ENCODE results near the gene SFXN5.

SFXN5 gene

GRCh38 chr2:72924353-72925240 is 146.9 kb downstream of the SFXN5 start:
- no peak for TF ChIP-seq CTCF (IDR thresholded peaks at IDR 0.05)

- no peak for TF ChIP-seq CTCF (IDR thresholded peaks at IDR 0.05)
These were observed 147.6 kb downstream of the SFXN5 start for GRCh38 chr2:72923833-72924352.

DNA sequence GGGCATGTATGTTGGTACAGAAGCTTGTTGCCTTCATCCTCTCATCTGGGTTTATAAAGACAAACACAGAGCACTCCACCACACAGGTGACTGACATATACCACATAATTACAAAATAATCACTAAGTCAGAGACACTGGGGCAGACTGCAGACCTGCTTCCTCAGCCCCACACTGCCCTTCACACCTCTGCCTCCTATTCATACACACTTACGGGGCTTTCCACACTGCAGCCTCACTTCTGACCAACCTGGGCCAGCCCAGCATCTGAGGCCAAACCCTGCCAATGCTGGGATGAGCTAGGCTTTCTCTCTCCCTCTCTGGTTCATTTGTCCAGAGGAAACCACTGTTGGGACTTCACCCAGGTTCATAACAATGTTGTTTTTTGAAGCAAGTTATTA is 149.7 kb downstream of the SFXN5 start:
- no peak for TF ChIP-seq CTCF (IDR thresholded peaks at IDR 0.05)

- no peak for TF ChIP-seq CTCF (IDR thresholded peaks at IDR 0.05)
These were observed 150.2 kb downstream of the SFXN5 start for GRCh38 chr2:72921088-72921851.

GRCh38 chr2:72920318-72921087 is 151.0 kb downstream of the SFXN5 start:
- no peak for TF ChIP-seq CTCF (IDR thresholded peaks at IDR 0.05)

- no peak for TF ChIP-seq CTCF (IDR thresholded peaks at IDR 0.05)
These were observed 151.8 kb downstream of the SFXN5 start for GRCh38 chr2:72919414-72920317.
